Activated T-helper 17 cell treated with anti-CD3 and anti-CD28 coated beads, Interleukin-2, amount 50 U/mL, for 72 hours (primary cell): ENCODE measurements around the gene ERFL. TPM values are rescaled to one million over a fixed set of nuclear protein-coding genes. Genes with fewer than 3 reads are reported as not detected.

Experiments
- total RNA-seq, 2 donors: library from RNA; stranded (reverse); gene quantifications; one replicate each; pipeline ENCODE4 v1.2.3, GENCODE V29; 2022

ERFL gene
- total RNA-seq, 2 donors from 2014 or later: 0.89 to 2.1 TPM

Other genes starting within 250 kb of the ERFL start
- not detected for gene CEACAM7, start 240.2 kb downstream of the ERFL start, total RNA-seq
- gene CEACAM5, start 219.8 kb downstream of the ERFL start, total RNA-seq: not detected
- not detected for gene CEACAM6, start 172.9 kb downstream of the ERFL start, total RNA-seq
- not detected for gene CEACAM3, start 131.9 kb downstream of the ERFL start, total RNA-seq
- gene LYPD4, start 83.8 kb downstream of the ERFL start, total RNA-seq: not detected
- gene DMRTC2, start 83.4 kb downstream of the ERFL start, total RNA-seq: not detected
- 1,000 to 10,000 TPM; 3,531 to 4,049 TPM for gene RPS19, start 68.2 kb downstream of the ERFL start, total RNA-seq
- under 1 TPM; 0.22 to 0.98 TPM for gene CD79A, start 51.2 kb downstream of the ERFL start, total RNA-seq
- 100 to 1,000 TPM; 255 to 337 TPM for gene ARHGEF1, start 45.3 kb downstream of the ERFL start, total RNA-seq
- 10 to 100 TPM; 37.6 to 54.7 TPM for gene RABAC1, start 30.9 kb upstream of the ERFL start, total RNA-seq
- 1 to 10 TPM; 1.7 to 5.0 TPM for gene ATP1A3, start 65.8 kb upstream of the ERFL start, total RNA-seq
- 1 to 10 TPM in 1 of 2 donors, under 1 TPM in 1; 0.37 to 1.7 TPM for gene GRIK5, start 141.8 kb upstream of the ERFL start, total RNA-seq
- 10 to 100 TPM; 12.1 to 12.5 TPM for gene ZNF574, start 147.7 kb upstream of the ERFL start, total RNA-seq
- gene POU2F2, start 204.0 kb upstream of the ERFL start, total RNA-seq: 10 to 100 TPM; 33.1 to 95.9 TPM